NCI-H748 treated with DMSO at 0.1 percent for 48 hours (cell line): Measurements from ENCODE around the gene LSM12.
"Not testable (repeated sequence)": the region's sequence is repeated elsewhere in the genome, so short reads cannot be mapped to it uniquely, and the experiment has no call there.

ENCODE experiments used
- DNase-seq: peaks from one replicate; lab custom pipeline; 2025; lab: John Stamatoyannopoulos, UW

LSM12 gene

GRCh38 chr17:44044071-44044470 lies 22.4 kb downstream of the LSM12 start:
- no peak for DNase-seq

GRCh38 chr17:44043272-44043696 lies 23.2 kb downstream of the LSM12 start:
- DNase-seq = no peak

GRCh38 chr17:44039829-44040635 lies 26.4 kb downstream of the LSM12 start:
- no peak for DNase-seq

GRCh38 chr17:44038604-44039011 lies 27.9 kb downstream of the LSM12 start:
- no peak for DNase-seq

- no peak for DNase-seq
Measured at GRCh38 chr17:44037471-44037870, 29.0 kb downstream of the LSM12 start.

- not testable (repeated sequence) for DNase-seq
Measured at GRCh38 chr17:44034688-44035087, 31.8 kb downstream of the LSM12 start.

GRCh38 chr17:44033861-44034408 lies 32.5 kb downstream of the LSM12 start:
- DNase-seq = no peak

GRCh38 chr17:44030482-44030881 lies 36.0 kb downstream of the LSM12 start:
- DNase-seq = no peak

GRCh38 chr17:44029736-44030135 lies 36.7 kb downstream of the LSM12 start:
- DNase-seq = no peak

GRCh38 chr17:44024853-44025252 lies 41.6 kb downstream of the LSM12 start:
- no peak for DNase-seq

GRCh38 chr17:44024271-44024663 lies 42.2 kb downstream of the LSM12 start:
- DNase-seq = no peak

- DNase-seq = no peak
Measured at GRCh38 chr17:44023545-44024270, 42.8 kb downstream of the LSM12 start.

- no peak for DNase-seq
Measured at GRCh38 chr17:44022246-44022645, 44.2 kb downstream of the LSM12 start.

- not testable (repeated sequence) for DNase-seq
Measured at GRCh38 chr17:44021227-44021626, 45.2 kb downstream of the LSM12 start.

GRCh38 chr17:44014437-44015172 lies 51.9 kb downstream of the LSM12 start, which contains the start of gene TMEM101:
TMEM101 (minus strand) TSS chr17:44014963; CDS start chr17:44014952, 11 bp downstream.
- peak; percentile 87 for DNase-seq

- no peak for DNase-seq
Measured at GRCh38 chr17:44014133-44014436, 52.4 kb downstream of the LSM12 start.

GRCh38 chr17:44012874-44013273 lies 53.6 kb downstream of the LSM12 start:
- DNase-seq = no peak

GRCh38 chr17:44012391-44012790 lies 54.1 kb downstream of the LSM12 start:
- DNase-seq = no peak

- DNase-seq = no peak
Measured at GRCh38 chr17:44011876-44012275, 54.6 kb downstream of the LSM12 start.

GRCh38 chr17:44010966-44011647 lies 55.4 kb downstream of the LSM12 start:
- DNase-seq = no peak

GRCh38 chr17:44008205-44008909 lies 58.1 kb downstream of the LSM12 start:
- DNase-seq = no peak
